OCI-LY7 (cell line): Measurements from ENCODE around the gene TMEM115.

Experiments
- EZH2phosphoT487 ChIP-seq: fragments of 200-600 bp; sonication (generic); IDR thresholded peaks from 2 replicates; pipeline ENCODE4 v1.6.1; 2018; ENCODE audit warnings: low read depth, borderline replicate concordance, mild to moderate bottlenecking, mixed run types, antibody characterized with exemption, low read length, moderate library complexity, mixed read lengths
- TF ChIP-seq, protein P1 (sequence below): fragments of 200-600 bp; sonication (generic); conservative IDR thresholded peaks from 2 replicates; pipeline ENCODE4 v1.5.1; 2014; ENCODE audit warnings: mild to moderate bottlenecking, antibody characterized with exemption, low read length, moderate library complexity, mixed read lengths

DNA sequence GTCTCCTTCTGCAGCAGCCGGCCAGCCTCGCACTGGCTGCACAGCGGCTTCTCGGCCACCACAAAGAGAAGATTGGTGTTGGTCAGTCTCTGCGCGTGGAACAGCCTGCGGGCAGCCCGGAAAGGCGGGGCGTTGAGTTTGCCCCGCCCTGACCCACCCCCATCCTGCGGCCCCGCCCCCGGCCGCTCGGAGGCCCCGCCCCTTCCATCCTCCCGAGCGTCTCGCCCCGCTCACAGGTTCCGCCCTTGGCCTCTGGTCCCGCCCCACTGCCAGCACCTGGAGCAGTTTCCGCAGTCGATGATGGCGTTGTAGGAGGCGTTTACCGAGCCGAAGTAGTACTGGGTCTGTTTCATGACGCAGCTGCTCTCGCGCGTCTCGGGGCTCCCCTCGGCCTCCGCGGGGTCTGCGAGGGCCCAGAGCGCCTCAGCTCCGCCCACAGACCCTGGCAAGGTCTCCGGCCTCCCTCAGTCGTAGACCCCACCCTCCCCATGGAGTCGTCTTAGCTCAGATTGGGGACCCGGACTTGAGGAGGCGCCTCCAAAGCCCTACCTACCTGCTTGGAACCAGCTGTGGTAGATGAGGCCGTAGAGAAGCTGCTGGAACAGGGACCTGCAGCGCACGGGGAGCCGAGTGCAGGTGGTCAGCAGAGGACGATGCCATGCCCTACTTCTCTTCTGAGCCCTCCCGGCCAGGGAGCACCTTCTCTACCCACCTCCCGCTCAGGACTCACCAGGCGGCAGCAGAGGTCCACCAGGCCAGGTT is 5.9 kb upstream of the TMEM115 start:
- TF ChIP-seq, protein P1, sequence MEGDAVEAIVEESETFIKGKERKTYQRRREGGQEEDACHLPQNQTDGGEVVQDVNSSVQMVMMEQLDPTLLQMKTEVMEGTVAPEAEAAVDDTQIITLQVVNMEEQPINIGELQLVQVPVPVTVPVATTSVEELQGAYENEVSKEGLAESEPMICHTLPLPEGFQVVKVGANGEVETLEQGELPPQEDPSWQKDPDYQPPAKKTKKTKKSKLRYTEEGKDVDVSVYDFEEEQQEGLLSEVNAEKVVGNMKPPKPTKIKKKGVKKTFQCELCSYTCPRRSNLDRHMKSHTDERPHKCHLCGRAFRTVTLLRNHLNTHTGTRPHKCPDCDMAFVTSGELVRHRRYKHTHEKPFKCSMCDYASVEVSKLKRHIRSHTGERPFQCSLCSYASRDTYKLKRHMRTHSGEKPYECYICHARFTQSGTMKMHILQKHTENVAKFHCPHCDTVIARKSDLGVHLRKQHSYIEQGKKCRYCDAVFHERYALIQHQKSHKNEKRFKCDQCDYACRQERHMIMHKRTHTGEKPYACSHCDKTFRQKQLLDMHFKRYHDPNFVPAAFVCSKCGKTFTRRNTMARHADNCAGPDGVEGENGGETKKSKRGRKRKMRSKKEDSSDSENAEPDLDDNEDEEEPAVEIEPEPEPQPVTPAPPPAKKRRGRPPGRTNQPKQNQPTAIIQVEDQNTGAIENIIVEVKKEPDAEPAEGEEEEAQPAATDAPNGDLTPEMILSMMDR = 0 out of 2 replicates have a peak, but pooled peaks have one; percentile 39
- TF ChIP-seq EZH2phosphoT487 = no peak
